Duodenal mucosa (tissue), 2 donors: ENCODE measurements around the gene NBEA.

ENCODE experiments used
- H3K27ac ChIP-seq: one replicate; pipeline ENCODE4 v1.7.0; 2013; ENCODE audit warnings: low read depth, low read length
- H3K27me3 ChIP-seq, 2 donors: one replicate each; pipeline ENCODE4 v1.7.0; 2013; ENCODE audit warnings: low read length in 2 of 2, control low read depth in 1 of 2; ENCODE audit not compliant: insufficient read depth in 2 of 2, control insufficient read depth in 1 of 2
- H3K36me3 ChIP-seq, 2 donors: one replicate each; pipeline ENCODE4 v1.7.0; 2013; ENCODE audit warnings: low read length in 2 of 2, control low read depth in 1 of 2; ENCODE audit not compliant: insufficient read depth in 2 of 2, control insufficient read depth in 1 of 2
- H3K4me1 ChIP-seq, 2 donors: one replicate each; pipeline ENCODE4 v1.7.0; 2013; ENCODE audit warnings: low read length in 2 of 2, control low read depth in 1 of 2; ENCODE audit not compliant: insufficient read depth in 2 of 2, control insufficient read depth in 1 of 2
- H3K4me3 ChIP-seq, 2 donors: one replicate each; pipeline ENCODE4 v1.7.0; 2013; ENCODE audit warnings: low read length in 2 of 2, low read depth in 1 of 2
- H3K9ac ChIP-seq, 2 donors: one replicate each; pipeline ENCODE4 v1.7.0; 2013; ENCODE audit warnings: low read length in 2 of 2, low read depth in 1 of 2
- H3K9me3 ChIP-seq, 2 donors: one replicate each; pipeline ENCODE4 v1.7.0; 2013; ENCODE audit warnings: low read length in 2 of 2, control low read depth in 1 of 2; ENCODE audit not compliant: control insufficient read depth in 1 of 2

The NBEA gene

DNA sequence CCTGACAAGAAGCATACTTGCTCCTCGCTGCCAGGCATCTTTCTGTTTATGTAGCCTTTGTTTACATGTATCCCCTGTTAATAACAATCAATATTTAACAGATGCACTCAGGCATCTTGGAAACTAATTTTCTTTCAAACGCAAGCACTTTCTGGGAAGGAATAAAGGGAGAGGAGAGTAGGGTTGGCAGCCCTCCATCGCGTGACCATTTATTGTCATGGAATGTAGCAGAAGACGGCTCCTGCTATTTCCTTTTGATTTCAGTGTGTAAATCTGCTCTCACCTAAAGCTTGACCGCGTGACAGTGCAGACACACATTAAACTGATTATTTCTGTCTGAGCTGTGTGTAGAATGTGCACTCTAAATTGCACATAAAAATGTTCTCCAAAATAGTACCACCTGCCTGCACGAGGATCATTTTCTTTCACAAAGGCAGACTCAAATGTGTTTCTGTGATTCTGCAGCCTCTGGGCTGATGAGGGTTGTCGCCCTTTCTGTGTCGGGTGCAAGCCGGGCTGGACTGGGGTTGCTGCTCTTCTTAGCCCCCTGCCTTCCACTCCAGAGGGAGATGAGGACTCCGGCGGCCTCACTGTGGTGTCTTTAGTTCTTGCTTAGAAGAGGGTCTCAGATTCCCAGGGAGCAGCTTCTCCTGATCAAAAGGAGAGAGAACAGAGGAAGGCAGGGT is 757.9 kb downstream of the NBEA start:
- Histone ChIP-seq H3K4me3 (no peak overlapping the region), H3K27me3 (no peaks in the 10 kb centered on the region), H3K4me1 (no peaks in the 10 kb centered on the region), H3K36me3 (no peaks in the 10 kb centered on the region), H3K27ac (no peak overlapping the region), H3K9ac (no peak overlapping the region), H3K9me3 (no peaks in the 10 kb centered on the region)

DNA sequence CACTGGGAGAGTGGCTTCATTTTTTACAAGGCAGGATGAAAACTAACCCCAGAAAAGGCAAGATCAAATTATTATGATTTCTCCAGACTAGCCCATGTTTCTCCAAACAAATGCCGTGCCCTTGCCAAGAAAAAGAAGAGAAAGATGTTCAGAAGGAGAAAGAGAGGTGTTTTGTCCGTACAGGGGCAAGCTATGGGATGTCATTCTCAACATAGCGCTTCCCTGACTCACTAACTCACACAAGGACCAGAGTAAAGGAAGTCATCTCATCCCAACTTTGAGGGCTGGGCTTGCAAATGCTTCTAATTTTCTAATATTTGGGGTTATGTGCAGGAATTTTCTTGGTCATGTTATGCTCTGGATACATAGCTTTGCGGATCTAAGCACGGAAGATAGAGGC is 758.6 kb downstream of the NBEA start:
- no peaks in the 10 kb centered on the region for H3K9me3 ChIP-seq
- H3K36me3 ChIP-seq, result no peaks in the 10 kb centered on the region
- H3K4me3 ChIP-seq, result no peak overlapping the region
- H3K27me3 ChIP-seq, result no peaks in the 10 kb centered on the region
- no peak overlapping the region for H3K27ac ChIP-seq
- H3K4me1 ChIP-seq, result no peaks in the 10 kb centered on the region
- no peak overlapping the region for H3K9ac ChIP-seq

DNA sequence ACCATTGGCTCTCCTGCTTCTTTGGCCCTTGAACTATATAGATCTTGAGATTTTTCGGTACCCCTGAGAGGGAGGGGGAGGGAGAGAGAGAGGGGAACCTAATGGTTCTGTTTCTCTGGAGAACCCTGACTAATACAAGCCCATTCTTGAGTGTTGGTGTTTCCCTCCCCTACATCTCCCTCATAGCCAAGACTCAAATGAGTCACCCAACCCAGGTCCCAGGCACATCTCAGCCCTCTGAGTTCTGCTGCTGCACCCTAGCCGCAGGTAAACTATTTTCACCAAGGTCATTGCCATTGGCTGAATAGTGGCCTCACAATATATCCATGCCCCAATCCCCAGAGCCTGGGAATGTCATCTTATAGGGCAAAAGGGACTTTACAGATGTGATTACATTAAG is 760.2 kb downstream of the NBEA start:
- H3K27ac ChIP-seq, result no peak overlapping the region
- H3K9ac ChIP-seq, result no peak overlapping the region
- H3K4me3 ChIP-seq, result no peak overlapping the region
- no peaks in the 10 kb centered on the region for H3K9me3 ChIP-seq
- H3K36me3 ChIP-seq, result no peaks in the 10 kb centered on the region
- H3K4me1 ChIP-seq, result no peaks in the 10 kb centered on the region
- no peaks in the 10 kb centered on the region for H3K27me3 ChIP-seq

DNA sequence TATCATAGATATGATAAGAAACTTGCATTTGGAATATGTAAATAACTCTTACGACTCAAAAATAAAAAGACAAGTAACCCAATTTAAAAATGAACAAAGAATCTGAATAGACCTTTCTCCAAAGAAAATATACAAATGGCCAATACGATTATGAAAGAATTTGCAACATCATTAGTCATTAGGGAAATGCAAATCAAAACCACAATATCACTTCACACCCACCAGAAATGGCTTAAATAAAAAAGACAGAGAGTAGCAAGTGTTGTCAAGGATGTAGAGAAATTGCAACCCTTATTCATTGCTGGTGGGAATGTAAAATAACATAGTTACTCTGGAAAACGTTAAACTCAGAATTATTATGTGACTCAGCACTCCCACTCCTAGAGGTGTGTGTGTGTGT is 761.0 kb downstream of the NBEA start:
- no peaks in the 10 kb centered on the region for H3K27me3 ChIP-seq
- H3K4me3 ChIP-seq, result no peak overlapping the region
- no peaks in the 10 kb centered on the region for H3K4me1 ChIP-seq
- no peaks in the 10 kb centered on the region for H3K9me3 ChIP-seq
- H3K36me3 ChIP-seq, result no peaks in the 10 kb centered on the region
- no peak overlapping the region for H3K27ac ChIP-seq
- no peak overlapping the region for H3K9ac ChIP-seq

DNA sequence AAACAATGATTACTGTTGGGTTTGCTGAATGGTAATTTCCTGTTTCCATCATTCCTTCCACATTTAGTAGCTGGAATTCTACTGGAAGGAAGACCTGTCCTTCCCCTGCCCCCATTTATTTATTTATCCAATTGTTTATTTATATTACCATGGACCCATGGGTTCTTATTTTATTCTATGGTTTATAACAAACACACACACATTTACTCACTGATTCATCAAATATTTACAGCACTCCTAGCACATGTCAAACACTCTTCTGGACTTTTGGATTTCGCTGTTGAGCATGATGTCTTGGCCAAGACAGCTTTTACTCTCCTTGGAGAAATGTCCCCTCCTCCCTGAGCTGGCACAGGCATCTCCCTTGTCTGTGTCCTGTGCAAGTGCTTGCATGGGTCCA is 762.3 kb downstream of the NBEA start:
- no peaks in the 10 kb centered on the region for H3K36me3 ChIP-seq
- H3K27me3 ChIP-seq, result no peaks in the 10 kb centered on the region
- no peak overlapping the region for H3K4me3 ChIP-seq
- no peak overlapping the region for H3K9ac ChIP-seq
- H3K9me3 ChIP-seq, result no peaks in the 10 kb centered on the region
- no peak overlapping the region for H3K27ac ChIP-seq
- no peaks in the 10 kb centered on the region for H3K4me1 ChIP-seq

DNA sequence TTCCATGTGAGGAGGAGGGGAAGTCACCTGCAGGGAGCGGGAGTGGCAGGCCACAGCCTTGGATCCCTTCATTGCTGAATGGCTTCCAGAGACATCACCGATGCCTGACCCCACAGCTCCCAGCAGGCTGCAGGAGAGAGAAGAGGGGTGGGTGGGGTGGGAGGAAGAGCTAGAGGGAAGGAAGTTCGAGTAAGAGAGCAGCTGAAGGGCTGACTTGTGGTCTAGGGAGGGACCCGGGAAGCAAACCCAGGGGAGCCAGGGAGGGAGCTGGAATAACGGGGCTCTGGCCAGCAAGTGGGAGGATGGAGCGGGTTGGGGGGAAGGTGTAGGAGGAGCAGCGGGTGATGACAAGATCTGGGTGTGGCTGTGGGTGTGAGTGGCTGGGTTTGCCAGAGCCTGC is 764.2 kb downstream of the NBEA start:
- H3K4me3 ChIP-seq, result no peak overlapping the region
- no peaks in the 10 kb centered on the region for H3K4me1 ChIP-seq
- H3K27me3 ChIP-seq, result no peaks in the 10 kb centered on the region

DNA sequence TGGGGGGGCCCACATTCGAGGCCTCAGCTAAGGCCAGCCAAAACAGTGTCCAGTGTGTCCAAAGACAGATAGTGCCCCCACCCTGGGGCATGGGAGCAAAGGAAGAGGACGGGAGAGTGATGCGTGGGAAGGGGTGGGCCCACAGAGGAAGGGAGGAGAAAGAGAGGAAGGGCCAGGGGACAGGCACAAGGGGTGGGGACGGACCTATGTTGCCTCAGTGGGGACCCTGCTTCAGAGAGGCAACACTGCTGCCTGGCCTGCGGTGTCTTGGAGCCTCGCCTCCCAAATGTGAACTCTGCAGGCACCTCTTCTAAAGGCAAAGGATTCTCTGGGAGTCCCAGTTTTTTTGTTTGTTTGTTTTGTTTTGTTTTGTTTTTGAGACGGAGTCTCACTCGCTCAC is 764.7 kb downstream of the NBEA start:
- no peak overlapping the region for H3K27ac ChIP-seq
- H3K27me3 ChIP-seq, result no peaks in the 10 kb centered on the region
- no peaks in the 10 kb centered on the region for H3K36me3 ChIP-seq
- H3K9ac ChIP-seq, result no peak overlapping the region
- H3K9me3 ChIP-seq, result no peaks in the 10 kb centered on the region
- H3K4me1 ChIP-seq, result no peaks in the 10 kb centered on the region
- H3K4me3 ChIP-seq, result no peak overlapping the region

More for the DNA sequence above, 764.2 kb downstream of the NBEA start:
- Histone ChIP-seq H3K9ac (no peak overlapping the region), H3K36me3 (no peaks in the 10 kb centered on the region), H3K27ac (no peak overlapping the region), H3K9me3 (no peaks in the 10 kb centered on the region)

DNA sequence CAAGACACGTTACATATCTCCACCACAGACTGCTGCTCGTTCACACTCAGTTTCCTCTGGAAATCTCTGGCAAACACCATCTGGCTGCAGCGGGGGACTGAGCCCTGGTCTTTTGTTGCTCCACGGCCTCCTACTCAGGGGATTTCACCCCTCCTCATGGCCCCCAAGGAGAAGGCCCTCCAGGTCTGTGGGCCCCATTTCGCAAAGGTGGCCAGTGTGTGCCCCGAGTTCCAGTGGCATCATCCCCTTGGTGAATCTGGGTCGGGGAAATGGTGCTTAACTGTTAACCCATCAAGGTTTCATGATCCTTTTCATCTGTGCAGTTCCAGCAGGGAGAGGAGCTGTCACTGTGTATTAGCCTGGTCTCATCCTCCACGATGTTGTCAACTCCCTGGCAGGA is 769.8 kb downstream of the NBEA start:
- Histone ChIP-seq H3K9ac (no peak overlapping the region), H3K9me3 (no peaks in the 10 kb centered on the region), H3K27ac (no peak overlapping the region), H3K27me3 (no peaks in the 10 kb centered on the region), H3K4me1 (no peaks in the 10 kb centered on the region), H3K4me3 (no peak overlapping the region), H3K36me3 (no peaks in the 10 kb centered on the region)

DNA sequence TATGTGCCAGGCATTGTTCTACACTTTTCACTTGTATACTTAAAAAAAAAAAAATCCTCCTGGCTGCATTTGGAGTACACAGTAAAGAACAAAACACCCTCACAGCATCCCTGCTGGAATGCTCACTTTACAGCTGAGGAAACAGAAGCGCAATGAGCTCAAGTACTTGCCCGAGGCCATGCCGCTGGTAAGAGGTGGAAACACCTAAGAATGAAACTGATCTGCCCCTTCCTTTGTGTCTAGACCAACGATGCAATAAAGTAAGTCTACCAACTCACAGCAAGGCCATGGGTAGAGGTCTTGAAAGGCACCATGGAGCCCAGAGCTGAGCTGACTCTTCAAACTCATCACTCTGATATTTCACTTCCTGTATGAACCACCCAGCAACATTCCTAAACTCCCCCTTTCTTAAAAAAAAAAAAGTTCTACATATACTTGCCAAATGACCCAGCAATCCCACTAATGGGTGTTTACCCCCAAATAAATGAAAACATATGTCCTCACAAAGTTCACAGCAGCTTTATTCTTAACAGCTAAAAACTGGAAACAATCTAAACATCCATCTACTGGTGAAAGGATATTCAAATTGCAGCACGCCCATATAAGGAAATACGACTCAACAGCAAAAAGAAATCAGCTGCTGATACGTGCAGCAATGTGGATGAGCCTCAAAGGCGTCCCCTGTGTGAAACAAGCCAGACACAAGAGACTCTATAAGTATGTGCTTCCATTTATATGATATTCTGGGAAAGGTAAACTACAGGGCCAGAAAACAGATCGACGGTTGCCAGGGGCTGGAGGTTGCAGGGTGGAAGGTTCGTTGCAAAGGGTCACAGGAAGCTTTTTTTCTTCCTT is 771.1 kb downstream of the NBEA start:
- Histone ChIP-seq H3K4me3 (no peak overlapping the region), H3K27ac (no peak overlapping the region), H3K9me3 (no peaks in the 10 kb centered on the region), H3K4me1 (no peaks in the 10 kb centered on the region), H3K36me3 (no peaks in the 10 kb centered on the region), H3K9ac (no peak overlapping the region), H3K27me3 (no peaks in the 10 kb centered on the region)

DNA sequence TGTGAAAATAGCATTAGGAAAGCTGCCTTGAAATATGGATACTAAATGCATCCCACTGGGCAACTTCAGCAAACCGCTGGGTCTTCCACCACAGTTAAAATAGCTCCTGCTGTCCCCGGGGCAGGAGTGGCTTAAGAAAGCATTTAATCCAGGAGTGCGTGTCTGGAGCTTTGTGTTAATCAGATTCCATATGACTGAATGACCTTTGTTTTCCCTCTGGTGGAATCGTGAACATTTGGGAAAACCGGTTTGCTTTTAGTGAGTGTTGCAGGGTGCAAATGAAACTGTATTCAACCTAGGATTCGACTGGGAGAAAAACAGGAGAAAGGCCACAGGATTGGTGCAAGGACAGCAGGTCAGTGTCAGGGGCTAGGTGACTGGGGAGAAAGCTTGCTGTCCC is 772.1 kb downstream of the NBEA start:
- Histone ChIP-seq H3K27ac (no peak overlapping the region), H3K9me3 (no peaks in the 10 kb centered on the region), H3K9ac (no peak overlapping the region), H3K4me1 (no peaks in the 10 kb centered on the region), H3K4me3 (no peak overlapping the region), H3K27me3 (no peaks in the 10 kb centered on the region), H3K36me3 (no peaks in the 10 kb centered on the region)
